DND-41 (cell line): ENCODE results near the gene CRIP1.

Experiments
- ATAC-seq: fragments of 200-7000 bp; cut with Tn5 transposase; 3 replicates; pipeline ENCODE4 v1.9.1; 2021; ENCODE audit warnings: low read depth; ENCODE audit not compliant: insufficient read depth
- DNase-seq: peaks from one replicate; pipeline ENCODE4 v3.0.0-alpha.2; 2020
- H2AFZ ChIP-seq: 2 replicates; pipeline ENCODE4 v1.6.0; 2012; ENCODE audit warnings: low read depth, low read length
- H3K27ac ChIP-seq: 2 replicates; pipeline ENCODE4 v1.5.1; 2012; ENCODE audit warnings: low read length, inconsistent platforms
- H3K27me3 ChIP-seq: fragments of 200-600 bp; sonication (generic); 2 replicates; pipeline ENCODE4 v1.6.0; 2012; ENCODE audit warnings: low read length, mild to moderate bottlenecking, inconsistent platforms; ENCODE audit not compliant: insufficient read depth, poor library complexity
- H3K36me3 ChIP-seq: 2 replicates; pipeline ENCODE4 v1.5.1; 2012; ENCODE audit warnings: low read length, inconsistent platforms; ENCODE audit not compliant: insufficient read depth
- H3K4me1 ChIP-seq: 2 replicates; pipeline ENCODE4 v1.5.1; 2012; ENCODE audit warnings: mild to moderate bottlenecking, low read length; ENCODE audit not compliant: insufficient read depth
- H3K4me2 ChIP-seq: 2 replicates; pipeline ENCODE4 v1.6.0; 2012; ENCODE audit warnings: mild to moderate bottlenecking, moderate library complexity, low read length, inconsistent platforms; ENCODE audit not compliant: insufficient read depth
- H3K4me3 ChIP-seq, 2 experiments: fragments of 200-600 bp in 1 of 2; shearing (Covaris generic) in 1 of 2; 2 replicates each; pipeline ENCODE4 v1.5.1; 2012 to 2016; ENCODE audit warnings: inconsistent platforms in 2 of 2, low read length in 2 of 2, mild to moderate bottlenecking in 2 of 2, low read depth in 1 of 2, moderate library complexity in 1 of 2
- H3K79me2 ChIP-seq: 2 replicates; pipeline ENCODE4 v1.6.0; 2012; ENCODE audit warnings: low read length, inconsistent platforms; ENCODE audit not compliant: insufficient read depth
- H3K9ac ChIP-seq: 2 replicates; pipeline ENCODE4 v1.6.0; 2012; ENCODE audit warnings: low read depth, mild to moderate bottlenecking, inconsistent platforms, low read length, moderate library complexity
- H3K9me3 ChIP-seq: 2 replicates; pipeline ENCODE4 v1.5.1; 2012; ENCODE audit warnings: low read length, moderate library complexity, mild to moderate bottlenecking, inconsistent platforms; ENCODE audit not compliant: insufficient read depth, severe bottlenecking
- H4K20me1 ChIP-seq: 2 replicates; pipeline ENCODE4 v1.6.0; 2012; ENCODE audit warnings: low read length; ENCODE audit not compliant: insufficient read depth
- EZH2 ChIP-seq: IDR thresholded peaks from 3 replicates; pipeline ENCODE4 v1.6.1; 2012; ENCODE audit warnings: borderline replicate concordance, low read depth, mild to moderate bottlenecking, moderate library complexity, low read length, inconsistent platforms; ENCODE audit not compliant: severe bottlenecking
- TF ChIP-seq, protein P1 (sequence below): IDR thresholded peaks from 2 replicates; pipeline ENCODE4 v1.5.1; 2012; ENCODE audit warnings: borderline replicate concordance, low read length, moderate library complexity, mild to moderate bottlenecking; ENCODE audit not compliant: poor library complexity, severe bottlenecking; ENCODE audit errors: extremely low read depth

Gene CRIP1

DNA sequence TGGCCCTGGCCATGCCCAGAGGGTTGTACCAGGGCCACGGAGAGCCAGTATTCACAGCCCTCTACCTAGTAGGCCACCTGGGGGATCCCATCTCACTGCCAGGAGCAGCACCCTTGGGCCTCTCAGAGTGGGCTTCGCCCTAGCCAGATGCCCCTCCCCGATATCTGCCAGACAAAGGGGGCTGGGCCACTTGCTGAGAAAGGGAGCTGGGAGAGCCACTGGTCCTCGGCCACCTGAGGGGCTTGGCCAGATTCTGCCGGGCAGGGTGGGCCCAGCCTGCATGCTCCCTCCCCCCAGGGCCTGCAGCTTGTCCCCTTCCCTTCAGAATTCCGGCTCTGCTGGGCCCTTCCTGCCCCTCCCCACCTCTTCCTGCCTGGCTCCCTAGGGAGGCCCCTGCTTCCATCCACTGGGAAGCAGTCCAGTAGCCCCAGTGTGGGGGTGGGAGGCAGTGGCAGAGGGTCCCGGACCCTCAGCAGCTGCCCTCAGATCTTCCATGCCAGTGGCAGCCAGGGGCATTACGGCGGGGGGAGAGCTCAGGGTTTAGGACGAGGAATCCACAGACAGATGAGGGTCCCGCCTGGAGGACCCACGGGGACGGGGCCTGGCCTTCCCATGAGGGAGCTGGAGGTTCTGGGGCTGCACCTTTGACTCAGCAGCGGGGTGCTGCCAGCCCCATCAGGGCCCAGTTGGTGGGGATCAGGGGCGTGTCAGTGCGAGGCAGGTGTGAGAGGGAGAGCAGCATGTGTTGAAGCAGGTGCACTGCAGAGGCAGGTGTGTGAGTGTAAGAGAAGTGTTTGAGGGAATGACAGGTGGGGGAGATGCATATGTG, 9.6 kb upstream of the CRIP1 start:
- no peak for ATAC-seq
- Histone ChIP-seq H3K36me3 (no peaks in the 10 kb centered on the region), H3K79me2 (no peaks in the 10 kb centered on the region), H3K27ac (no peak overlapping the region), H3K4me3 (no peak overlapping the region), H2AFZ (no peak overlapping the region), H4K20me1 (peaks cover 29% of the 10 kb centered on the region), H3K4me2 (no peak overlapping the region), H3K4me1 (peaks cover 35% of the 10 kb centered on the region), H3K27me3 (peaks cover 21% of the 10 kb centered on the region), H3K9me3 (no peaks in the 10 kb centered on the region), H3K9ac (no peak overlapping the region)
- DNase-seq = no peak
- TF ChIP-seq, protein P1, sequence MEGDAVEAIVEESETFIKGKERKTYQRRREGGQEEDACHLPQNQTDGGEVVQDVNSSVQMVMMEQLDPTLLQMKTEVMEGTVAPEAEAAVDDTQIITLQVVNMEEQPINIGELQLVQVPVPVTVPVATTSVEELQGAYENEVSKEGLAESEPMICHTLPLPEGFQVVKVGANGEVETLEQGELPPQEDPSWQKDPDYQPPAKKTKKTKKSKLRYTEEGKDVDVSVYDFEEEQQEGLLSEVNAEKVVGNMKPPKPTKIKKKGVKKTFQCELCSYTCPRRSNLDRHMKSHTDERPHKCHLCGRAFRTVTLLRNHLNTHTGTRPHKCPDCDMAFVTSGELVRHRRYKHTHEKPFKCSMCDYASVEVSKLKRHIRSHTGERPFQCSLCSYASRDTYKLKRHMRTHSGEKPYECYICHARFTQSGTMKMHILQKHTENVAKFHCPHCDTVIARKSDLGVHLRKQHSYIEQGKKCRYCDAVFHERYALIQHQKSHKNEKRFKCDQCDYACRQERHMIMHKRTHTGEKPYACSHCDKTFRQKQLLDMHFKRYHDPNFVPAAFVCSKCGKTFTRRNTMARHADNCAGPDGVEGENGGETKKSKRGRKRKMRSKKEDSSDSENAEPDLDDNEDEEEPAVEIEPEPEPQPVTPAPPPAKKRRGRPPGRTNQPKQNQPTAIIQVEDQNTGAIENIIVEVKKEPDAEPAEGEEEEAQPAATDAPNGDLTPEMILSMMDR = no peak

- H4K20me1 ChIP-seq = peaks cover 26% of the 10 kb centered on the region
- no peaks in the 10 kb centered on the region for H3K9me3 ChIP-seq
- H3K4me2 ChIP-seq = no peak overlapping the region
- H2AFZ ChIP-seq = no peak overlapping the region
- H3K36me3 ChIP-seq = no peaks in the 10 kb centered on the region
- H3K4me1 ChIP-seq = peaks cover 43% of the 10 kb centered on the region
- H3K79me2 ChIP-seq = no peaks in the 10 kb centered on the region
- H3K27me3 ChIP-seq = peaks cover 21% of the 10 kb centered on the region
- no peak overlapping the region for H3K9ac ChIP-seq
- no peak overlapping the region for H3K27ac ChIP-seq
- DNase-seq = no peak
- TF ChIP-seq, protein P1 = no peak
- peak; percentile 78 for TF ChIP-seq EZH2
- ATAC-seq = no peak
- H3K4me3 ChIP-seq = no peak overlapping the region
Observed at GRCh38 chr14:105477660-105478397, 8.9 kb upstream of the CRIP1 start.

DNA sequence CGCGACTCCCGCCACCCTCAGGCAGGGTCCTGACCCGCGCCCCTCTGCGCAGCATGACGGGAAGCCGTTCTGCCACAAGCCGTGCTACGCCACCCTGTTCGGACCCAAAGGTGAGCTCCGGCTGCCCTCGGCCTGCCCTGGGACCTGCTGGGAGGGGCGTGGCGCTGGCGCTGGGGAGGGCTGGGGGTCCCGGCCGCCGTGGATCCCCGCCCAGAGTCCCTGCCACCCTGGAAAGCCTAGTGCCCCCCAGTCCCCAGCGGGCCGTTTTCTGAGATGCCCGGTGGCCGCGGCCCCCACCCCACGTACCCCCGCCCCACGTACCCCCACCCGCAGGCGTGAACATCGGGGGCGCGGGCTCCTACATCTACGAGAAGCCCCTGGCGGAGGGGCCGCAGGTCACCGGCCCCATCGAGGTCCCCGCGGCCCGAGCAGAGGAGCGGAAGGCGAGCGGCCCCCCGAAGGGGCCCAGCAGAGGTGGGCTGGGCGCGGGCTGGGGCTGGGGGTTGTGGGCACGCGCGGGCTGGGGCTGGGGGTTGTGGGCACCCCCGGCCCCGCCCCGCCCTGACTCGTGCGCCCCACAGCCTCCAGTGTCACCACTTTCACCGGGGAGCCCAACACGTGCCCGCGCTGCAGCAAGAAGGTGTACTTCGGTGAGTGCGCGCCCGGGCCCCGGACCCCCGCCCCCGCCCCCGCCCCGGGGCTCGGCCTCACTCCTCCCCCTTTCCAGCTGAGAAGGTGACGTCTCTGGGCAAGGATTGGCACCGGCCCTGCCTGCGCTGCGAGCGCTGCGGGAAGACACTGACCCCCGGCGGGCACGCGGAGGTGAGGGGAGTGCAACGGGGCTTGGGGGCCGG, 8.1 kb upstream of the CRIP1 start:
- Histone ChIP-seq H3K79me2 (no peaks in the 10 kb centered on the region), H3K27me3 (peaks cover 21% of the 10 kb centered on the region), H3K9me3 (no peaks in the 10 kb centered on the region), H3K27ac (no peak overlapping the region), H3K4me3 (no peak overlapping the region), H2AFZ (no peak overlapping the region), H3K36me3 (no peaks in the 10 kb centered on the region), H3K4me1 (peaks cover 41% of the 10 kb centered on the region), H4K20me1 (peaks cover 21% of the 10 kb centered on the region), H3K4me2 (no peak overlapping the region), H3K9ac (no peak overlapping the region)
- no peak for DNase-seq
- no peak for ATAC-seq
- TF ChIP-seq, protein P1 = no peak
- no peak for TF ChIP-seq EZH2
